ENCODE data around the gene ANAPC16.
"Not testable (repeated sequence)": the region's sequence is repeated elsewhere in the genome, so short reads cannot be mapped to it uniquely, and the experiment has no call there.

Gene ANAPC16

GRCh38 chr10:72211832-72212231 lies 4.0 kb upstream of the ANAPC16 start:
- DNase-seq (ENCODE audit: low read depth): not testable (repeated sequence)

GRCh38 chr10:72218325-72218724 lies 2.5 kb downstream of the ANAPC16 start:
- no peak for DNase-seq (ENCODE audit: low read depth)

GRCh38 chr10:72218726-72219125 lies 2.9 kb downstream of the ANAPC16 start:
- DNase-seq (ENCODE audit: low read depth): no peak

GRCh38 chr10:72219235-72219814 lies 3.5 kb downstream of the ANAPC16 start:
- DNase-seq (ENCODE audit: low read depth): no peak

- no peak for DNase-seq (ENCODE audit: low read depth)
Measured at GRCh38 chr10:72220637-72221036, 4.8 kb downstream of the ANAPC16 start.

- DNase-seq (ENCODE audit: low read depth): no peak
Measured at GRCh38 chr10:72221278-72221677, 5.5 kb downstream of the ANAPC16 start.

- DNase-seq (ENCODE audit: low read depth): no peak
Measured at GRCh38 chr10:72223743-72224101, 7.9 kb downstream of the ANAPC16 start.

- not testable (repeated sequence) for DNase-seq (ENCODE audit: low read depth)
Measured at GRCh38 chr10:72224191-72224590, 8.4 kb downstream of the ANAPC16 start.

- no peak for DNase-seq (ENCODE audit: low read depth)
Measured at GRCh38 chr10:72226418-72227027, 10.7 kb downstream of the ANAPC16 start.

GRCh38 chr10:72227826-72228225 lies 12.0 kb downstream of the ANAPC16 start:
- DNase-seq (ENCODE audit: low read depth): no peak

GRCh38 chr10:72228318-72228751 lies 12.5 kb downstream of the ANAPC16 start:
- no peak for DNase-seq (ENCODE audit: low read depth)

GRCh38 chr10:72229261-72230251 lies 13.7 kb downstream of the ANAPC16 start:
- DNase-seq (ENCODE audit: low read depth): no peak

- no peak for DNase-seq (ENCODE audit: low read depth)
Measured at GRCh38 chr10:72233621-72234020, 17.8 kb downstream of the ANAPC16 start.

GRCh38 chr10:72234560-72235095 lies 18.8 kb downstream of the ANAPC16 start:
- DNase-seq (ENCODE audit: low read depth): no peak

- no peak for DNase-seq (ENCODE audit: low read depth)
Measured at GRCh38 chr10:72235544-72236279, 19.9 kb downstream of the ANAPC16 start.

- DNase-seq (ENCODE audit: low read depth): no peak
Measured at GRCh38 chr10:72238392-72239175, 22.8 kb downstream of the ANAPC16 start.

- DNase-seq (ENCODE audit: low read depth): no peak
Measured at GRCh38 chr10:72239409-72239808, 23.6 kb downstream of the ANAPC16 start.

GRCh38 chr10:72240371-72240770 lies 24.6 kb downstream of the ANAPC16 start:
- DNase-seq (ENCODE audit: low read depth): no peak

GRCh38 chr10:72241691-72242252 lies 26.0 kb downstream of the ANAPC16 start:
- no peak for DNase-seq (ENCODE audit: low read depth)

GRCh38 chr10:72242675-72243074 lies 26.9 kb downstream of the ANAPC16 start:
- no peak for DNase-seq (ENCODE audit: low read depth)
